ENCODE data around the gene AFF3. TPM values are rescaled to one million over a fixed set of nuclear protein-coding genes. Genes with fewer than 3 reads are reported as not detected.
A peak's percentile ranks its signal among the peaks of the same experiment; 100 is the strongest.
"Not testable (repeated sequence)": the region's sequence is repeated elsewhere in the genome, so short reads cannot be mapped to it uniquely, and the experiment has no call there.

Gene AFF3
- polyA plus RNA-seq, 5 donors, result 17.1 to 21.3 (median 19.1) TPM

DNA sequence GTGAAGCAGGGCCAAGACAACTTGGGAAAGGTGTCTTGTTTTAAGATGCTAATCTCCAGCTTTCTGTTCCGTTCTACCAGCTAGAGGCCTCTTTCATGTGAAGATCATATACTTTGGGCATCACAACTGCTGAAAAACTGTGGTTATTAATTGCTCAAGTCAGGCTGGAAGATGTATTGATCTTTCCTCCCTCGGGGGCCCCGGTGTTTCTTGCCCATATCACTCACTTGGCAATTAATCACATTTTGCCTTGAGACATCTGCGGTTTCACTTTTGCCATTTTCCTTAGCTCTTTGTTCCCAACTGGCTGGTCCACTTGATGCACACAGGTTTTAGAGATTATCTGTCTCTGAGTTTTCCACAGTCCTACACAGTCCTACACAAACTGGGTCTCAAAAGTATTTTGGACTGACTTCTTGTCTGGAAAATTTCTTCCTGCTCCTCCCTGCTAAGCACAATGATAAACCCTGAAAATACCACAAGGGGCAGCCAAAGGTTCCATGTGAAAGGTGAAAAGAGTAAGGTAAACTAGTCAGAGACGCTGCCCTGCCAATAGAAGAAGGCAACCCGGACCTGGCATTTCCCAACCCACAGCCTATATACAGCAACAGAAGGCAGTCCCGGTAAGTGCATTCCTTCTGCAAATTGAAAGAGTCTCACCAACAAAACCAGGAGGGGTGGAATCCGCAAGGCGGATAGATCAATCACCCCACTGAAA is 181.0 kb downstream of the AFF3 start:
- DNase-seq, result no peak

DNA sequence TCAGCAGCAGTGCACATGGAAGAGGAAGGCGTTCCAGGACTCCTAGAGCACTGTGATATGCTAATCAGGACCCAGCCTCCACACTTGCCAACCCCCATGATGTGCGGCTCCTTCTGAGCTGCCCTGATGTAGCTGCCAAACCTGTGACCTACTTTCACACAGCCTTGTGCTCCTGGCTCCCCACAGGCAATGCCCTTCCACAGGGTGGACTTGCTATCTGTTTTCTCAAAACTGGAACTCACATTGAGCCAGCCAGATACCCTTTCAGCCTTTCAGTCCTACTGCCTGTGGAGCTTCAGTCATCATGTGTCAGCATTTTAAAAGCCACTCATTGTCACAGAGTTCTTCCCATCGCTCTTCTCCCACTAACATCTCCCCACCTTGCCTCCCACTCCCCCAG is 181.6 kb downstream of the AFF3 start:
- no peak for DNase-seq

DNA sequence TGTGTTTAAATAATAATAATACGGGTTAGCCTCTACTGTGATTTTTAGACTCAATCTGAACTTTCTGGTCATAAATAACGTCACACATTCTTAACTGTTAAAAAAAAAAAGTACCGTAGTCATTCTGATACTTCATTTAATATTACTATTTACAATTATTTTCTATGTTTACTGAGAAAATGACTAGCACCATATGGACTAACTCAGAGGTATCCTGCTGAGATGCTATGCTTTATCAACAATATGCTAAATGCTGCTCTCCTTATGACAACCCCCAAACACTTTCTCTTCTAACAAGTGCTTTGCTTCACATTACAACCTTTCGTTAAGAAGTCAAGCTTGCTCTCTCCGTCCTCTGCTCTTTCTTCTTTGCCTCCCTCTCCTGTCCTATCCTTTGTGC is 182.1 kb downstream of the AFF3 start:
- DNase-seq, result peak; percentile 61 to 70

DNA sequence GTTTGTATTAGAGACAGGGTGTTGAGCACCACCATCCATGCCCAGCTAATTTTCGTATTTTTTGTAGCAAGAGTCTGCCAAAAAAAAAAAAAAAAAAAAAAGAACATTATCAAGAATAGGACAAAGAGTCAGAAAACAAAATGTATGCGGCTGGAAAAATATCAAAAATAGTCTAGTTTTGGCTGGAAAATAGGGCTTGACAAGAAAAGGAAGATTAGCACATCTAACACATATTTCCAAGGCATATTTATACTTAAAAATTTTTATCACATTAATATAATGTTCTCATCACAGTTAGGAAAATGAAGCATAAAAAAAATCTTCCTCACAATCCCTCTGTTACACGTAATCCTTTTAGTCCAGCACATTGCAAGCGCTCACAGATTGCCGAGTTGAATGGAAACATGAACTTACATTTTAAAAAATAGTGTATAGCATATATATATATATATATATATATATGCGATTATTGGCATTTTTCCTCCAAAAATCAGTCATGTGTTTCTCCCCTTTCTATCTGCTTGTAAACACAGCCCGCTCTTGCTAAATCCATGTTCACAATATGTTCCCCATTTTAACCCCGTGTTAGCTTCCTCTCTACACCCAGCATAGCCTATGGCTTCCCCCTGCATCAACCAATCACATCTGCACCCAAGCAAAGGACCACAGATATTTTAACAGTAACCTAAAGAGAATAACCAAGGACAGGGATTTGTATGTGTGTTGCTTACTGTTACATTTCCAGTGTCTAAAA is 183.0 kb downstream of the AFF3 start:
- peak; percentile 80 to 86 for DNase-seq

DNA sequence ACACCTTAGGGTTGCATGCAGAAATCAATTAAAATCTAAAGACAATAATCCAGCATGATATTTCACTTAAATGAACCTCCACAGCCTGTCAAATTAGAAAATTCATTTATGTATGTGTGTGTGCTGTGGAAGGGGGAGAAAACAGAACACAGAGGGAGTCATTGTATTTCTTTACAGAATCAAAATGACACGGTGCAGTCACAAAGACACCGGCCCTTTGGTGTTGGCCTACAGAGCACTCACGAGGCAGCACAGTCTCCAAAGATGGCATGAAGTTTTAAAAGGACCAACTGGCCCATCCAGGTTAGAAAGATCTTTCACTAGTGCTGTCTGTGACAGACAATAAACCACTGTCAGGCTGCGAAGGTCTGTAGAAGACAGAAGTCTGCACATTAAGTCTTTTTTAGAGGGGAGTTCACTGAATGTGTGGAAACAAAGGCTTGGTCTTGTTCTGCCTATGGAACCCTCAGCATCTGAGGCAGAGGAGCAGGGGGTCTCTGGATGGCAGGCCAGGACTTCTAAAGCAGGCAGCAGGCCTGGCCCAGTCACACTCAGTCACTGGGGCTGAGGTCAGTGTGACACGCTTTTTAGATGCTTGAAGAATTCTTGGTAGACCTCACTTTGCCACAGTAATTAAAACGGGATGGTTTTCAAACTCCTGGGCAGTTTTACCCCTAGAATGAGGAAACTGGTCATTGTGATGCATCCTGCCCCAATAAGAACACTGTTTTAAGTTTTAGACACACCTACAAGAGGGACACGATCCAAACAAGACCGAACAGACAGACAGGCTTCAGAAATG is 184.9 kb downstream of the AFF3 start:
- no peak for DNase-seq

DNA sequence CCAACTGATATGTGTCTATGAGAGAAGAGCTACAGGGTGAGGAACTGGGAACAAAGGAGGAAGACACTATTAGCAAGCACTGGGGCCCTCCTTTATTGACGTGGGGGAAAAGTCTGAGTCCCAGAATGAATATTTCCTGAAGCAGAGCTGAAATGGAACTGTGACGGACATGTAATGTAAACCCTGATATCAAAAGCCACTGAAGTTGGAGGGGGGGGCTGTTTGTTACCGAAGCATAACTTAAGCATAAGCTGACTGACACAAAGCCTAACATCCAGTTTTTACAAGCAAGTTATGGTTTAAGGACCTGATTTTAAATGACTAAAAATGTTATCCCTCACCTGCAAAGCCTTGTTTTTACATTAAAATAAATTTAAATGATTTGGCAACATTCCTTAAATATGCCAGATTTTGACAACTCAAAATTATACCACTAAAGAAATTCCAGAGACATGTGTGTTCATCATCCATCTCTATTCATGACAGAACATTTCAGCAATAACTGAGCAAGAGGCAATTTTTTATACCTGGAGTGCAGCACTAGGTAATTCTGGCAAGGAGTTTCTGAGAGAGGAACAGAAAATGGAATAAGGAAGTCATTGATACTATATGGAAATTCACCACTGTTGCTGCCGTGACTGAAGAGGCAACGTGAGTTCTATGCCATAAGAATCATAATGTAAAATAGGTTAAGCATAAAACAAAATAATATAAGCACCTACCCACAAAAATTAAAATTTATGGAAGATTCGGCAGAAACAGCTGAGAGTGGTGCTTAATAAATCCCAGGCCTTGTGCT is 186.0 kb downstream of the AFF3 start:
- no peak for DNase-seq

DNA sequence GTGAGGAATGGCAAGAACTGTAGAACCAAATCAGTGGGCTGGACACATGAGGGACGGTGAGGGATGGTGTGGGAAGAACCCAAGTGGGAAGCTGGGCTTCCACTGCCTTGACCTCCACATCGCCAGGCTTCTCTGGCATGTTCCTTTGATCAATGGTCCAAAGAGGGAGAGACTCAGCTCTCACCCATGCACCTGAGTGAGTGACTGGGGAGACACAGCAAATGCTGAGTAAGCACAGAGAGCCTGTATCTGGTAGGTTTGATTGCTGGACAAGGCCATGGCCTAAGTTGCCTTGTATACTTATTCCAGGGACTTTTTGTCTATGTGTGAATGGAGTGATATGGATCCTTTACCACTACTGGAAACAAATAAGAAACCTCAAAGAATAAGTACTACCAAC is 188.6 kb downstream of the AFF3 start:
- no peak for DNase-seq

DNA sequence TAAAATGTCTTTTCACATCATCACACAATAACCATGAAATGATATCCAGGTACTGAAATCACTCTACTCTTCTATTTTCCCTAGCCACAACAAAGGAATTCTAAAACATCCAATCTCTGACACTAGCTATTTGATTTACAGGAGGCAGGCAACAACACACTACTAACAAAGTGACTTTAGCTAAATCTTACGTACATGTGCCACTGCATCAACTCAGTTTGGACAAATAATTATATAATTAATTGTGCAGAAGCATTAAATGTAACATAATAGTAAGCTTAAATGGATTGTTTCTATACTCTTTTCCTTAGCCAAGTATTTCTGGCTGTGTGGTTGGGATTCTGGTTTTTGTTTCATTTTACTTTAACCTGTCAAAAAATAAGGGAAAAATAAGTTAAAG is 192.4 kb downstream of the AFF3 start:
- DNase-seq, result no peak

DNA sequence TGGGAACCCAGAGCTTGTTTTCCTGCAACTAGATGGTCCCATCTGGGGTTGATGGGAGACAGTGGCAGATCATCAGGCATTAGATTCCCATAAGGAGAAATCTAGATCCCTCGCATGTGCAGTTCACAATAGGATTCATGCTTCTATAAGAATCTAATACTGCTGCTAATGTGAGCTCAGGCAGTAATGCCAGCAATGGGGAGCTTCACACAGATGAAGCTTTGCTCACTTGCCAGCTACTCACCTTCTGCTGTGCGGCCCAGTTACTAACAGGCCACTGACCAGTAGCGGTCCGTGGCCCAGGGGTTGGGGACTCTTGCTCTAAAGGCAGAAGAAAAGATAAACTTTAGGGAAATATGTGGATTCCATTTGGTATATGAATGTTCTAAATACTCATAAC is 192.9 kb downstream of the AFF3 start:
- DNase-seq, result no peak

DNA sequence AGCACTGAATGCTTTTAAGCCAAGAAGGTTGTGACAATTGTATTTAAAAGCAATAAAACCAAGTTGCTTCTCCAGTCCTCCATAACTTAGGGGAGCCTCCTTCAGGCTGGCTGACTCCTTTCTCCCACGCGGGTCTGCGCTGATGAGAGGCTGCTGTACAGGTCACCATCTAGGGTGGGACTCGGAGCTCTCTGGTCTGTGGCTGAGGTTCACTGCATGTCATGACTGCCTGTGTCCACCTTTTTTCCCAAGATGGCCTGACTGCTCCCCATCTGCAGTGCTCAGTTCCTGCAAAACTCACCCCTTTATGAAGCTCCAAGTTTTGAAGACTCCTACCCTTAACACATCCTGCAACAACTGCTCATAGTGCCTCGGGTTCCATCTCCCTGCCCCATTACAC is 194.4 kb downstream of the AFF3 start:
- no peak for DNase-seq

DNA sequence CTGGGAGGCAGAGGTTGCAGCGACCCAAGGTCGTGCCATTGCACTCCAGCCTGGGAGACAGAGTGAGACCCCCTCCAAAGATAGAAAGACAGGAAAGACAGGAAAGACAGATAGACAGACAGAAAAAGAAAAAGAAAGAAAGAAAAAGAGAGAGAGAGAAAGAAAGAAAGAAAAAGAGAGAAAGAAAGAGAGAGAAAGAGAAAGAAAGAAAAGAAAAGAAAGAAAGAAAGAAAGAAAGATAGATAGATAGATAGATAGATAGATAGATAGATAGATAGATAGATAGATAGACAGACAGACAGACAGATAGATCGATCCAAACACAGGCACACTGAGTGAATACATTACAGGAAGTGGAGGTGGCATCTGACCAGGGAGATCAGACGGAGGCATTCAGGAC is 195.0 kb downstream of the AFF3 start:
- not testable (repeated sequence) for DNase-seq

DNA sequence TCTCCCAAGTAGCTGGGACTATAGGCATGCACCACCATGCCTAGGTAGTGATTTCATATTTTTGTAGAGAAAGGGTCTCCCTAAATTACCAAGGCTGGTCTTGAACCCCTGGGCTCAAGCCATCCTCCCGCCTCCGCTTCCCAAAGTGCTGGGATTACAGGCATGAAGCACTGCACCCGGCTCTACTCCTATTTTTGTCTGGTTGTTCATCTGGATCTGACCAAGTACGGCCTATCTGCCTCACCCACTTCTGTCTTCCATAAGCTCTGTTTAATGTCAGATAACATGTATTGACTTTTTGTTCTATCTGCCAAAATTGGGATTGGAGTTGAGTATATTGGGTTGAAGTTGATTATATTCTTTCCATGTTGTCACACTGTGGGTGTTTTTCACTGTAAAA is 198.4 kb downstream of the AFF3 start:
- DNase-seq, result no peak

DNA sequence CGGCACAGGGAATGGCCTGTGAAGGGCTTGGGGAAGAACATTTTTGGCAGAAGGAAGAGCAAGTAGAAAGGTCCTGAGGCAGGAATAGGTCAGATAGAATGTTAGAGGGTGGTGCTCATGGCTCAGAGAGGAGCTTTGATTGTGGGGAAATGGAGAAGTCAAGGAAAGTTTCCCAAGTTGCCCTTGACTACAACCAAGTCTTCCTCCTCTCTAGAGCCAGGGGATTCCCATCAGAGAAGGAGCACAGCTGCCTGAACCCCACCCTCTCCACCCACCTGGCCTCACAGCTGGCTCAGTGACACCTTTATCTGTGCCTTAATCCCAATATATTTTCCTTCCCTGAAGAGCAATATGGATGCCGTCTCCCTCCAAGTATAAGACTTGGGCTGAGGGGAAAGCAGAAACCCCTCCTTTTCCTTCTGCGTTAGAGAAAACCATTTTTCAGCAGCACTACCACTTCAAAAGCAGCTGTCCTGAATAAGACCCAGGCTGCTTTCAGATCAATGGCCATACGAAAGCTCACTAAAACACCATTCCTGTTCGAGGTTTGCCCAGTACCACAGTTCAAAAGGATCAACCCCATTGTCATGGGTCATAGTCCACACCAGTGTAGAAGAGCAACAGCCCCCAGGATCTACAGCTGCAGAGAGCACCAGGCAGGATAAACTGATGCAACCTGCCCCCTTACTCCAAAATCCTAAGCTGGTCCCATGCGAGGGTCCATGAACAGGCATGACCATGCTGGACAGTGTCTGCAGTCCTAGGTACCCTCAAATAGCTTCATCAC is 199.6 kb downstream of the AFF3 start:
- no peak for DNase-seq

DNA sequence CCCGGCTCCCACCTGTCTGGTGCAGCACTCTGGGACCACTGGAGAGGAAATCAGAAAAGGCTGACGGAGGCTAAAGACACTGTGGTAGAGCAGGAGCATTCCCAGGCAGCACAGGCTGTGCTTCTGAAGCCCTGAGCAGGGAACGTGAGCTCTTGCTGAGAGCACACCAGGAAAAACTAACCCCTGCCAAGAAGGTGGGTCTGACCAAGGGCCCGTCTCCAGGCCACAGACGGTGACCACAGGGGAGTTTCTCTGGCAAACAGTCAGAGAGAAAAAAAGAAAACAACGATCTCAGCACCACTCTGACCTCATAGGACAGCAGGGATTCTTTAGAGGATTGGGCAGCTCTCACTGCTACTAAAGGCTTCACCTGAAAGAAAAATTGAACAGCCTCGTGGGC is 201.4 kb downstream of the AFF3 start:
- DNase-seq, result no peak

DNA sequence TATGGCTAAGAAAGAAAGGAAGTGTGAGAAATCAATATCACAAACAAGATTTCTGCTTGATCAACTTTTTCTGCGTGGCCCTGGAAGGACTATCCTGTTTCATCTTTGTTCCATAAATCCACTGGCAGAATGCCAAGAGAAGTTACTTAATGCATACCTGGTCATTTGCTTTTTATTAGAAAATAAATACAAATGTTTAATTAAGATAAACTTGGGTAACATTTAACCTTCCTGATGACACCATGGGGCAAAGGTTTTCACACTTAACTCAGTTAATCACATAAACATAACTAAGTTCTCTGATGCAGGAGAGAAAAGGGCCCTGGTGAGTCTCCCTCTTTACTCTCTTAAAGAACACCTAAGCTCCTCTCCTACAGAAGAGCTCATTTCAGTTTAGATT is 203.3 kb downstream of the AFF3 start:
- no peak for DNase-seq

DNA sequence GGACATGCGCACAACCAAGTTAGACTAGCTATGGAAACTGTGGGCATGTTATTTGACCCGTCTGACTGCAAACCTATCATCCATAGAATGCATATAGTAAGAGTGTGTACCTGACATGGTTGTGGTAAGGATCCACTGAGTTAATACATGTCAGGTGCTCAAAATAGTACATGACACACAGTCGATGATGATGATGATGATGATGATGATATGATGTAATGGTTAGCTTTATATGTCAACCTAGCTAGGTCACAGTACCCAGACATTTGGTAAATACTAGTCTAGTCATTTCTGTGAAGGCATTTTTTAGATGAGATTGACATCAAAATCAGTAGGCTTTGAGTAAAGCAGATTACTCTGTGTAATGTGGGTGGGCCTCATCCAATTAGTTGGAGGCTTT is 204.1 kb downstream of the AFF3 start:
- no peak for DNase-seq

DNA sequence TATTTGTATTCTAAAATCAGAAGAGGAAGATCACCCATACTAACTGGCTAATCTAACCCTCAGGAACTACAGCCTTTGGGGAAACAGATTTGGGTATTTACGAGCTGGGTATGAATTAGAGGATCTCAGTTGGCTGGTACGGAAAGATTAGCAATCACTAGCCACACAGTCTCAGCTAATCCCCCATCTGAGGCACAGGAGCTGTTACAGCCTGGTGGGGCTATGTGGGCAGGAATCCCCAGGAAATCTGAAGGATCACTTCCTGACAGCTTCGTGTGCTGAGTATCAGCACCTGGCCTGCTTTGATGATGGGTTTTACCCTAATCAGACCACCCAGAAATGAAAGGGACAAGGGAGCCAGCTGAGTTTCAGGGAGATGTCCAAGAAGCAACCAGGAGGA is 206.3 kb downstream of the AFF3 start:
- DNase-seq, result no peak

DNA sequence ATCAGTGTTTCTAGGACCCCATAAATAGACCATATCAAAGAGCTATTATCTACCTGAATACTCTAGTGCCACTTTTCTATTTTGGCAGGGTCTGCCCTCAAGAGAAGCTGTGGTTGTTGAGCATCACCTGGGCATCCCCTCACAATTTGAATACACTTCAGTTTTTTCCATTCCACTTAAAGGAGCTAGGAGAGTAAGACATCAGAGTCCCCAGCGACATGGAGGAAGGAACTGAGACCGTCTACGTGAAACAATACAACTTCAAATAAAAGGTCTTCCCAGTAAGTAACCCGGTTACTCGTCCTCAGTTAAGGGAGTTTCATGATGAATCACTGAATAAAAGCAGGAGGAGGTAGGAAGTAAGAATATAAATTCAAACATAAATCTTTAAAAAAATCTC is 206.7 kb downstream of the AFF3 start:
- DNase-seq, result no peak

DNA sequence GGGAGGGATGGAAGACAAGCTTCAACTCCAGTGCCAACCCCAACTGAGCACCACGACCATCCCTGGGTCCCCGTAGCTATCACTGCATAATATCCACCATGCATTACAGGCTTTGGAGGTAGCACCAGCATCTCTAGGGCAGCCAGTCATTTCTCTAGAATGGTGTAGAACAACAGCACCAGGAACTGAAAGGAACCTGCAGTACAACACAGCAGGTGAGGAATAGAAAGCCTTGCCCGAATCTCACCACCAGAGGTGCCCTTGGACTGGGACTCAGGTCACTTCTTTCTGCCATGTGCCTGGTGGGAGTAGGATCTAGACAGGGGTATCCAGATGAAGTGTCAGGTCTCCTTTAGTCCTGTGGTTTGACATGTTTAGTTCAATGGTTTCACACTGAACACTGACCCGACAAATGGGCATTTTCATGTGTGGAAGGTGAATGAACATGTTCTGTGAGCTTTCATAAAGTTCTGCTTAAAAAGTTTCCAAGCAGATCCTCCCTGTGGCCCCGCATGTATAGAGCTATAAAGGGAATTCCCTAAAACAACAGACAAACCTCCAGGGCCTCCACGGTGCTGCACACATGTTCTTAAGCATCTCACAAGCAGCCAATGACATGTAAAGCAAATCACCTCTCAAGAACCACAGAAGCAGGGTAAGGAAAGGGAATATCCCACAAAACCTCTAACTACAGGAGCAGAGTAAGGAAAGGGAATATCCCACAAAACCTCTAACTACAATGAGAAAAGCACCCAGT is 208.3 kb downstream of the AFF3 start:
- no peak for DNase-seq

DNA sequence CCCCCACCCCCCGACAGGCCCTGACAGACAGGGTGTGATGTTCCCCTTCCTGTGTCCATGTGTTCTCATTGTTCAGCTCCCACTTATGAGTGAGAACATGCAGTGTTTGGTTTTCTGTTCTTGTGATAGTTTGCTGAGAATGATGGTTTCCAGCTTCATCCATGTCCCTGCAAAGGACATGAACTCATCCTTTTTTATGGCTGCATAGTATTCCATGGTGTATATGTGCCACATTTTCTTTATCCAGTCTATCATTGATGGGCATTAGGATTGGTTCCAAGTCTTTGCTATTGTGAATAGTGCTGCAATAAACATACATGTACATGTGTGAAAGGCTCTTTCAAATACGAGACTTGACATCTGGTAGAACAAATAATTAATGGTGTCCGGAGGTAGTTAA is 208.9 kb downstream of the AFF3 start:
- not testable (repeated sequence) for DNase-seq

Data from right lung (tissue), 5 donors.